Activated CD4-positive, CD25-positive, alpha-beta regulatory T cell treated with anti-CD3 and anti-CD28 coated beads, Interleukin-2, amount 50 U/mL, for 16 hours (primary cell): Measurements from ENCODE around the gene COASY.

Source experiments
- DNase-seq: peaks from one replicate; pipeline ENCODE4 v3.0.0-alpha.2; 2020; ENCODE audit warnings: low read depth, low spot score

The COASY gene

DNA sequence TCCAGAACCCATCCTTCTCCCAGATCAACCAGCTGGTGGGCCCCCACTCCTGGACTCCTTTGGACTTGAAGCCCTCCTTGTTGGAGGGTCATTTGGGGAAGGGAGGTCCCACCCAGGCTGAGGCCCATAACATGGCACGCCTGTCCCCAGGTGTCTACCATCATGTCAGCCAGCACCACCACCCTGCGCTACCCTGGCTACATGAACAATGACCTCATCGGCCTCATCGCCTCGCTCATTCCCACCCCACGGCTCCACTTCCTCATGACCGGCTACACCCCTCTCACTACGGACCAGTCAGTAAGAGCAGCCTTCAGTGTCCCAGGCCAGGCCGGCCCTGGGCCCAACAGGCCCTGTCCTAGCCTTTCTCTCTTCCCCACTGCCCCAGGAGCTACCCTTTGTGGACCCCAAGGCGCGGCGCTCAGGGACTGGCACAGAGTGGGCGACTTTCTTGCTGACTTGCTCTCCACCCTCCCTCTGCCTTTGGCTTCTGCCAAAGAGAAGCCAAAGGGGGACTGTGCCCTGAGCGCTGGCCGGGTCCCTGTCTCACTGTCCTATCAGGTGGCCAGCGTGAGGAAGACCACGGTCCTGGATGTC, 51.8 kb downstream of the COASY start:
- no peak for DNase-seq
